GM19238 (cell line): ENCODE measurements around the gene COG7.

Experiments used
- DNase-seq: peaks from one replicate; pipeline ENCODE4 v3.0.0; 2011; ENCODE audit warnings: low spot score; ENCODE audit not compliant: insufficient read length

COG7 gene

GRCh38 chr16:23362460-23363317, 90.3 kb downstream of the COG7 start:
- no peak for DNase-seq

DNA sequence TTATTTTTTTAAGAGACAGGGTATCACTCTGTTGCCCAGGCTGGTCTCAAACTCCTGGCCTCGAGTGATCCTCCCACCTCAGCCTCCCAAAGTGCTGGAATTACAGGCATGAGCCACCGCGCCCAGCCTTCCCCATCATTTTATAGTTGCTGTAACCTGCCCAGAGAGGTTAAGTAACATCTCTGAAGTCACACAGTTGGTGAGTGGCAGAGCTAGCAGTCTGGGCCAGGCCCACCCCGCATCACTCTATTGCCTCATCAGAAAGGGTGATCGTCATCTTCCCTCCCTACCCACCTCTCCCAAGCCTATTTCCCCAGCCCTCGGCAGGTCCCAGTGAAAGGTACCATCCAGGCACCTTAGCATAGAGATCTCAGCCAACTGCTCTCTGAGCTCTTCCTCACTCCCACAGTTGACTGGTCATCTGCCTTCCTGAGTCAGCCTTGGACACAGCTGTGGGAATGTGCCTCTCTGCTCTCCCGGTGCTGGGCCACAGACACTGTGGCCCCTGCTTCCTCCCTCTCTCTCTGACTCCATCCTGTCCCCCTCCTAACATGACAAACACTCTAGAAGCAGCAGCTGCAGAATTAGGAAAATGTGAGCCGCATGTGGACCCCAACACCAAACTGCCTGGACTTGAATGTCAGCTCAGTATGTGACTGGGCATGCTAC, 93.8 kb downstream of the COG7 start:
- no peak for DNase-seq

DNA sequence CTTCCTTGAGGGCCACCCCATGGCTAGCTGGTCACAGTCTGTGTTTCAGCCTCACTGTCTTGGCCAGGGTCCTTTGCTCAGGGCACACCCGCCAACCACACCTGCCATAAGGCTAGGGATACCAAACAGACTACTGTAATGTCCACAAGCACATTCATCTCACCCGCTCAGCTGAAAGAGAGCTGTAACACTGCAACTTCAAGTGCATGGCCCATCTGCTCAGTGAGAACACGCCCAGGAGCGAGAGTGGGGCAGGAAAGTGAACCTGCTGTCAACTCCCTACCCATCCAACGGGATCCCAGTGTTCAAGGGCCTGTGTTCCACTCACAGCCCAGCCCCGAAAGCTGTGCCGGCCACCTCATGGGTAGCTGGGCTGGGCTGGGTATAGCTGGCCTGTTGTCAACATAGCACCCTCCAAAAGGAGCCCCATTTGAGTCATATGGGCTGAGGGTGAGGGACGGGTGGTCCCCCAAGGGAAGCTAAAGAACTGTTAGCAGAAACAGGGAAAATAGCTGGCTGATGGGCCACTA, 95.2 kb downstream of the COG7 start:
- no peak for DNase-seq

- DNase-seq: no peak
Measured at GRCh38 chr16:23356941-23357340, 96.0 kb downstream of the COG7 start.

DNA sequence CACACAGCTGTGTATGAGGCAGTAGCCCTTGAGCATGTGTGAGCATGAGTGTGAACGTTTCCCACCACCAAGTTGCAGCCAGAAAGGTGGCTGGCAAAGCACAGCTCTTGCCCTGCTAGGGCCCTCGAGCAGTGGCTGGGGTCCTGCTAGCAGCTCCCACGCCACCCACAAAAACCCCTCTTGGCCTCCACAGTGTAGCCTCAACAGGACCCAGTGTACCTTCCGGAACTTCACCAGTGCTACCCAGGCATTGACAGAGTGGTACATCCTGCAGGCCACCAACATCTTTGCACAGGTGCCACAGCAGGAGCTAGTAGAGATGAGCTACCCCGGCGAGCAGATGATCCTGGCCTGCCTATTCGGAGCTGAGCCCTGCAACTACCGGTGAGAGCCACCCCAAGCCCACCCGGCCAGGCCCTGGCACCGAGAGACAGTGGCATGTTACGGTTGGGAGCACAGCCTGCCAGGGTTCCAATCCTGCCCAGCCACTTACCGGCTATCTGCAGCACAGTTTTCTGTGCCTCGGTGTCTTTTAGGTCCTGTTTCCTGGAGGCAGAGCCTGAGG, 97.8 kb downstream of the COG7 start:
- DNase-seq: no peak

DNA sequence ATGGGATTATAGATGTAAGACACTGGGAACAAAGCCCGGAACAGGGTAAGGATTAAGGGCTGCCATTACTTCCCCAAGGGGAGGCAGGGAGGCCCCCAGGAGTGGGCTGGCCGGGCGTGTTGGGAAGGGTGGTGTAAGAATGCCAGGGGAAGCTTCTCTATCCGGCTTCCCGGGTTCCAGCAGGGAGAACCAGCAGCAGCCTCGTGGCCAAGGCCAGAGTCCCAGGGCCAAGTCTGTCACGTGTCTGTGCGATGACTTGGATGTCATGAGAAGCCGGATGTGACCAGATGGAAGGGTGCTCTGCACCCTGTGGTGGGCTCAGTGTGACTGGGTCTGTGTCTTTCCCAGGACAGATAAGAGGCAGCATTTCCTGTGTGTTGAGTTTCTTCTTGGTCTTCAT, 98.7 kb downstream of the COG7 start:
- no peak for DNase-seq

GRCh38 chr16:23353440-23353839, 99.5 kb downstream of the COG7 start:
- no peak for DNase-seq

- DNase-seq: no peak
Measured at GRCh38 chr16:23351360-23351759, 101.6 kb downstream of the COG7 start.

DNA sequence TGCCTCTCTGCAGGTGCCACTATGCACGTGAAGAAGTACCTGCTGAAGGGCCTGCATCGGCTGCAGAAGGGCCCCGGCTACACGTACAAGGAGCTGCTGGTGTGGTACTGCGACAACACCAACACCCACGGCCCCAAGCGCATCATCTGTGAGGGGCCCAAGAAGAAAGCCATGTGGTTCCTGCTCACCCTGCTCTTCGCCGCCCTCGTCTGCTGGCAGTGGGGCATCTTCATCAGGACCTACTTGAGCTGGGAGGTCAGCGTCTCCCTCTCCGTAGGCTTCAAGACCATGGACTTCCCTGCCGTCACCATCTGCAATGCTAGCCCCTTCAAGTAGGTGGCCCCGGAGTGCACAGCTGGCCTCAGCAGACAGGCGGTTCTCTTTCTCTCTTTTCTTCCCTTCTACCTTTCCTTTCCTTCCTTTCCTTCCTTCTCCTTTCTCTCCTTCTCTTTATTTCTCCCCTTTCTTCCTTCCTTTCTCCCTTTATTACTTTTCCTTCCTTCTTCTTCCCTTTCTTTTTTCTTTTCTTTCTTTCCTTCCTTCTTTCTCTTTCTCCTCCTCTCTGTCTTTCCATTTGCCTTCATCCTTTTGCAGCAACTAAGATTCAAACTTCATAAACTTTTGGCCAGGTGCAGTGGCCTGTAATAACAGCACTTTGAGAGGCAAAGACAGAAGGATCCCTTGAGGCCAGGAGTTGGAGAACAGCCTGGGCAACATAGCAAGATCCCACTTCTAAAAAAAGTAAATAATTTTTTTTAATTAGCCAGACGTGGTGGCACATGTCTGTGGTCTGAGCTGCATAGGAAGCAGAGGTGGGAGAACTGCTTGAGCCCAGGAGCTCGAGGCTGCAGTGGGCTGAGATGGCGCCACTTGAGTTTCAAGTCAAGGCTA, 104.2 kb downstream of the COG7 start:
- no peak for DNase-seq

DNA sequence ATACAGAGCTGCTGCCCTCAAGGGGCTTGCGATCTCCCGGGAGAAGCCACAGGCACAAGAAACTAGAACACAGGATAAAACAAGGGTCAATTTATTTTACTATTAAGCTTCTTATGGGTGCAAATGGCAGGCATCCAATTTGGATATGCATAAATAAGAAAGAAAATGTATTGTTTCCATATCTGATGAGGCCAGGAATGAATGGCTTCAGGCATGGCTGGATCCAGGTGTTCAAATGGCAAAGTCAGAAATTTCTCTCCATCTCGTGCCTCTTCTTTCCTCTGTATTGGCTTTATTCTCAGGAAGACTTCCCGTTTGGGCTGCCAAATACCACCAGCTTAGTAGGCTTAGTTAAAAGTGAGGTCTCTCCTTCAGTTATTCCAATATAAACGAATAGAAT, 107.8 kb downstream of the COG7 start:
- no peak for DNase-seq

DNA sequence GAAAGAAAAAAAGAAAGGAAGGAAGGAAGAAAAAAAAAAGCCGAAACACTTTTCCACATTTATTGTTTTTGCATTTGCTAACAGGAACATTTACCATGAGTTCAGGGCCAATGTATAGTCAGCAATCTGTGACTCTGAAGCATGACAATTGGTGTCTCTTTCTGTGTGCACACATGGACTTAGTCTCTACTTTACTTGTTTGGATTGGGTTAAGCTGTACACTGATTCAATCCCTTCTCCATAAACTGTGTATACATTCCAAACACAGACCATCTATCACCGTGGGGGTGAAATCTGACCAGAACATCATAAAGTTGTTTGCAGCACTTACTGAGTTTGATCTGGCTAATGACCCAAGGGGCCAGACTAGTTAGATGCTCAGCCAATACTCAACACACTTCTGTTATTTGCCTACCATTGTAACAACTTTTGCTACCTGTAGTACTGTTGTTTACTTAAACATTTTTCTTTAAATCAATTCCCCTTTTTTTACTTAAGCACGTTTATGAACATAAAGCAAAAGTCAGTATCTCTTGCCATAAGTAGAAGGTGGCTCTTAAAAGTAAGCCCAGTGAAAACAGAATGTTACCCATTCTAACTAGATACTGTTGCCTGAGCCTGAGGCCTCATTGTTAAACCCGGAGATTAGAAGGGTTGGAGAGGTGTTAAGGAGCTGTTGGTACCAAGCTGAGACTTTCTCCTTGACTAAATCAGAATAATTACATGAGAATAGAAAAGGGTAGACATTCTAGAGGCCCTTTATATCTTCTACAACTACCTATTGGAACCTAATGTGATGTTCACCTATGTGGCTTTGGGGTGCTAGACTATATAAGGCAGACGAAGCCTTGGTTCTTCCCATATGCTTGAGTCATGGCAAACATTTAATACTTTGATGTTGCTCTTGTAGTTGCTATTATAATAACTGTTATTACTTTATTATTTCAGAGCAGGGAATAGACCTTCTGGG, 109.1 kb downstream of the COG7 start:
- no peak for DNase-seq

DNA sequence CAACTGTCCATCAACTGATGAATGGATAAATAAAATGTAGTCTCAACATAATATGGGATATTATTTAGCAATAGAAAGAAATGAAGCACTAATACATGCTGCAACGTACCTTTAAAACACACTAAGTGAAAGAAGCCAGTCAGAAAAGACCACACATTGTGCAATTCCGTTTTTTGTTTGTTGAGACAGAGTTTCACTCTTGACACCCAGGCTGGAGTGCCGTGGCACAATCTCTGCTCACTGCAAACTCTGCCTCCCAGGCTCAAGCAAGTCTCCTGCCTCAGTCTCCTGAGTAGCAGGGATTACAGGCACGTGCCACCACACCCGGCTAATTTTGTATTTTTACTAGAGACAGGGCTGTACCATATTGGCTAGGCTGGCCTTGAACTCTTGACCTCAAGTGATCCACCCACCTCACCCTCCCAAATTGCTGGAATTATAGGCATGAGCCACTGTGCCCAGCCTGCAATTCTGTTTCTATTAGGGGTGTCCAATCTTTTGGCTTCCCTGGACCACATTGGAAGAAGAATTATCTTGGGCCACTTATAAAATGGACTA, 110.8 kb downstream of the COG7 start:
- DNase-seq: no peak

DNA sequence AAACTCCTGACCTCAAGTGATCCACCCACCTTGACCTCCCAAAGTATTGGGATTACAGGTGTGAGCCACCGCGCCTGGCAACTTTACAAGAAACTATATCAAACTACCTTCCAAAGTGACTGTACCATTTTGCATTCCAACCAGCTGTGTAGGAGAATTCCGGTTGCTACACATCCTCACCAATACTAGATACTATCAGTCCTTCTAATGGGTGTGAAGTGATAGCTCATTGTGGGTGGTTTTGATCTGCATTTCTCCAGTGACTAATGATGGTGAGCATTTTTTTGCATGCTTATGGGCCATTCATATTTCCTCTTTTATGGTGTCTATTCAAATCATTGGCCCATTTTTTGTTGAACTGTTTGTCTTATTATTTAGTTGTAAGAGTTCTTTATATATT, 113.2 kb downstream of the COG7 start:
- DNase-seq: no peak
